ENCODE data around the gene CSTF2T. TPM values are rescaled to one million over a fixed set of nuclear protein-coding genes. Genes with fewer than 3 reads are reported as not detected.

CSTF2T gene
- 21.1 TPM for total RNA-seq
- long read RNA-seq, full-length matches to known transcripts, result 27 of 27 reads
- long read RNA-seq, partial matches to known transcripts, result 0 of 27 reads
- long read RNA-seq, other reads (novel, unspliced or antisense), result 0 of 27 reads

GRCh38 chr10:51699475-51700227 is at the start of gene CSTF2T:
Gene CSTF2T, minus strand, starts transcription at chr10:51699595. Its CDS starts 46 bp downstream, at chr10:51699549.
- DNase-seq (peak; percentile 90), ATAC-seq (ENCODE audit: poor library complexity) (peak; percentile 98)
- intact Hi-C loops (cut with DNase I), result no loop called here

- DNase-seq (no peak), ATAC-seq (ENCODE audit: poor library complexity) (no peak)
- intact Hi-C loops (cut with DNase I), result no loop called here
These were observed 49.6 kb upstream of the CSTF2T start for GRCh38 chr10:51748959-51749358.

- DNase-seq, result no peak
- intact Hi-C loops (cut with DNase I), result no loop called here
- no peak for ATAC-seq (ENCODE audit: poor library complexity)
These were observed 47.8 kb upstream of the CSTF2T start for GRCh38 chr10:51747216-51747615.

- intact Hi-C loops (cut with DNase I), result no loop called here
- ATAC-seq (ENCODE audit: poor library complexity) (no peak), DNase-seq (no peak)
These were observed 46.0 kb upstream of the CSTF2T start for GRCh38 chr10:51745397-51745796.

GRCh38 chr10:51744235-51745000 is 45.0 kb upstream of the CSTF2T start:
- ATAC-seq (ENCODE audit: poor library complexity) (no peak), DNase-seq (no peak)
- intact Hi-C loops (cut with DNase I), result no loop called here

GRCh38 chr10:51743146-51743545 is 43.8 kb upstream of the CSTF2T start:
- intact Hi-C loops (cut with DNase I), result no loop called here
- DNase-seq (no peak), ATAC-seq (ENCODE audit: poor library complexity) (peak; percentile 38)

GRCh38 chr10:51733057-51733456 is 33.7 kb upstream of the CSTF2T start:
- no peak for ATAC-seq (ENCODE audit: poor library complexity)
- no peak for DNase-seq
- intact Hi-C loops (cut with DNase I), result no loop called here

- intact Hi-C loops (cut with DNase I), result no loop called here
- DNase-seq (no peak), ATAC-seq (ENCODE audit: poor library complexity) (no peak)
These were observed 30.6 kb upstream of the CSTF2T start for GRCh38 chr10:51729822-51730555.

GRCh38 chr10:51724038-51724437 is 24.6 kb upstream of the CSTF2T start:
- peak; percentile 82 for ATAC-seq (ENCODE audit: poor library complexity)
- intact Hi-C loops (cut with DNase I), result no loop called here
- no peak for DNase-seq

- DNase-seq, result no peak
- no peak for ATAC-seq (ENCODE audit: poor library complexity)
- intact Hi-C loops (cut with DNase I), result no loop called here
These were observed 19.5 kb upstream of the CSTF2T start for GRCh38 chr10:51718804-51719291.

- no peak for ATAC-seq (ENCODE audit: poor library complexity)
- no peak for DNase-seq
- intact Hi-C loops (cut with DNase I), result no loop called here
These were observed 17.6 kb upstream of the CSTF2T start for GRCh38 chr10:51716981-51717380.

GRCh38 chr10:51711519-51711891 is 12.1 kb upstream of the CSTF2T start:
- intact Hi-C loops (cut with DNase I), result no loop called here
- ATAC-seq (ENCODE audit: poor library complexity) (no peak), DNase-seq (no peak)

- intact Hi-C loops (cut with DNase I), result no loop called here
- no peak for ATAC-seq (ENCODE audit: poor library complexity)
- DNase-seq, result no peak
These were observed 10.1 kb upstream of the CSTF2T start for GRCh38 chr10:51709324-51709972.

- intact Hi-C loops (cut with DNase I), result no loop called here
- no peak for ATAC-seq (ENCODE audit: poor library complexity)
- DNase-seq, result no peak
These were observed 9.2 kb upstream of the CSTF2T start for GRCh38 chr10:51708609-51709008.

- ATAC-seq (ENCODE audit: poor library complexity) (no peak), DNase-seq (no peak)
- intact Hi-C loops (cut with DNase I), result no loop called here
These were observed 8.5 kb upstream of the CSTF2T start for GRCh38 chr10:51707821-51708424.

GRCh38 chr10:51707392-51707791 is 8.0 kb upstream of the CSTF2T start:
- ATAC-seq (ENCODE audit: poor library complexity) (peak; percentile 67), DNase-seq (no peak)
- intact Hi-C loops (cut with DNase I), result no loop called here

- peak; percentile 74 for DNase-seq
These were observed 6.8 kb upstream of the CSTF2T start for GRCh38 chr10:51706225-51706624.

GRCh38 chr10:51705774-51706173 is 6.4 kb upstream of the CSTF2T start:
- intact Hi-C loops (cut with DNase I), result no loop called here
- DNase-seq (no peak), ATAC-seq (ENCODE audit: poor library complexity) (peak; percentile 27)

More at GRCh38 chr10:51706225-51706624, 6.8 kb upstream of the CSTF2T start:
- peak; percentile 88 for ATAC-seq (ENCODE audit: poor library complexity)
- intact Hi-C loops (cut with DNase I), result no loop called here
